Pulmonary artery endothelial cell (primary cell): ENCODE data around the gene ALK. TPM values are rescaled to one million over a fixed set of nuclear protein-coding genes. Genes with fewer than 3 reads are reported as not detected.

ENCODE experiments used
- DNase-seq: peaks from one replicate; pipeline ENCODE4 v3.0.0-alpha.2; 2011; ENCODE audit warnings: low read depth, low spot score
- total RNA-seq: library from RNA; depleted of rRNA; stranded (reverse); fragments of >200 nt; gene quantifications from 2 replicates; pipeline ENCODE4 v1.2.3, GENCODE V29; 2014

ALK gene
- total RNA-seq, 1 donor from 2014 or later: not detected

GRCh38 chr2:29226808-29227207 lies 694.6 kb downstream of the ALK start:
- no peak for DNase-seq

- DNase-seq: no peak
Observed at GRCh38 chr2:29226375-29226774, 695.0 kb downstream of the ALK start.

DNA sequence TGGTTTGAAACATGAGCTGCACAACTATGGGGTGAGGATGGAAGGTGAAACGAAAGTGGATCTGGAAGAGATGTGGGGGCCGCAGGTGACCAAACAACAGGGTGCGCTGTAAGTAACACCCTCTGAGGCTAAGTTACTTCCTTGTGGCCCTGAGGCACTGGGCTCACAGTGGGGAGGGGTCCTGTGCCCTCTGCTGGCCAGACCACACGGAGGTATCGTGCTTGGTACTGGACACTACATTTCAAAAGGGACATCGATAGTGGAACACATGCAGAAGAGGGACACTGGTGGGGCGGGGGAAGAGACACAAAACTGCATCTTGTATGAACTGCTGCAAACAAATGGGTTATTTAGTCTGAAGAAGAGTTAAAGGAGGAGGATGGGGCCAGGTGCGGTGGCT lies 695.6 kb downstream of the ALK start:
- DNase-seq: no peak

DNA sequence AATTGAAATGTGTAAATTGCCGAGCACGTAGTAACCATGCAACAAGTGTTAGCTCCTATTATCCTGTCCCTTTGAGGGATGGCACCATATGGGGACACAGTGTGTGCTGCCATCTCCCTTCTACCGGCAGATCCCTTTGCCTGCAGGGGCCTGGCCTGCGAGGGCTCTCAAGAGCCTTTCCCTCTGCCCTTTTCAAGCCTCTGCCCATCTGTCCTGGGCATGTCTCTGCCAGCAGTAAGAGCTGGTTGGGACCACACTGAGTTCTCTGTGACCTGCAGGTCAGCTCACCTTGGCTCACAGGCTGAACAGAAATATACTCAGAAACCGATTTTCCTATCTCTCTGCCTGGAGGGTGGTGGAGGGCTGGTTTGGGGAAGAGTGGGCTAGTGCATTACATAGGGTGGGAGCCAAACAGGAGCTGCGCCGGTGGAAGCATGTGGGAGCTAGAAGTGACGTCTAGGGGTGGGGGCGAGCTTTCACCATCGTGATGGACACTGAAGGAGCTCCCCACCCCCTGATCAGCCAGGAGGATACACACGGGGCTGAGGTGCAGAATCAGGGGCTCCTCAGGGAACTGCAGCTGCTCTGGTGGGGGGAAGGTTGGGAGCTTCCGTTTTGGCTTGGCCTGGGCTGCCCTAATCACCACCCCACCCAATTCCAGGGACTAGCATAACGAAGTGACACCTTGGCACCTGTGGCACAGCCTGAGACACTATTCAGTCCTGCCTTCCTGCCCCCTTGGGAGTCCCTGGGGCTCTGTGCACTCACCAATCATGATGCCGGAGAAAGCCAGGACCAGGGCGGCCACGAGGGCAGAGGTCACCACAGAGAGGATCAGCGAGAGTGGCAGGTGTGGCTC lies 696.5 kb downstream of the ALK start:
- no peak for DNase-seq

DNA sequence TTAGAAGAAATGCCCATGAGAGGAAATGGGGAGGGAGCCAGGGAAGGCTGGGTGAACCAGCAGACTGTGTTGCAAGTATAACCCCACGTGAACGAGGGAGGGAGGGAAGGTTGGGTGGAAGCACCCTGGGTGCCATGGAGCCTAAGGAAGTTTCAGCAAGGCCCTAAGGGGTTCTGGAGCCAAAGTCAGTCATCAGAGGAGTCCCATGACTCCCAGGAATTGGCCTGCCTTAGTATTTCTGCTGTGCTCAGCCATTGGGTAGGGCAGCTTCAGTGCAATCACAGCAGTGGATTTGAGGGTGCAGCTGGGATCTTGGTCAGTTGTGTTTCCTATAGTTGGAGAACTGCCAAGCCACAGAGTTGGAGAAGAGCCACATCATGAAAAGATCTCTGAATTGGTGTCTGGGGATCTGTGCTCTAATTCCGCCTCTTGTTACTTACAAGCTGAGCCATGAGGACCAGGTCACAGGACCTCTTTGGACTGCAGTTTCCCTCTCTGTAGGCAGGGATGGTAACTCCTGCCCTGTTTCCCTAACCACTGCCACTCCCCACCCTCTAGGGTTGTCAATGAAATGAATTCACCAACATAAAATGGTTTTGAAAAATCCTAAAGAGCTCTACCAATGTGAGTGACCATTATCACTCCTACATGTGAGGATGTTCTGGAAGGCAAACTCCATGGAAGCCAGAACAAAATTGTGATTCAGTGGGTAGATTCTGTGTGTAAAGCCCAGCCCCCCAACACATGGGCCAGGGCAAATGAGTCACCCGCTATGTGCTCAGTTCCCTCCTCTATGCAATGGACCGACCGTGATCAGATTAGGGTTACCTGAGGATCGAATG lies 697.3 kb downstream of the ALK start:
- DNase-seq: no peak

GRCh38 chr2:29223257-29223656 lies 698.1 kb downstream of the ALK start:
- no peak for DNase-seq

- no peak for DNase-seq
Observed at GRCh38 chr2:29222381-29223179, 698.8 kb downstream of the ALK start.

DNA sequence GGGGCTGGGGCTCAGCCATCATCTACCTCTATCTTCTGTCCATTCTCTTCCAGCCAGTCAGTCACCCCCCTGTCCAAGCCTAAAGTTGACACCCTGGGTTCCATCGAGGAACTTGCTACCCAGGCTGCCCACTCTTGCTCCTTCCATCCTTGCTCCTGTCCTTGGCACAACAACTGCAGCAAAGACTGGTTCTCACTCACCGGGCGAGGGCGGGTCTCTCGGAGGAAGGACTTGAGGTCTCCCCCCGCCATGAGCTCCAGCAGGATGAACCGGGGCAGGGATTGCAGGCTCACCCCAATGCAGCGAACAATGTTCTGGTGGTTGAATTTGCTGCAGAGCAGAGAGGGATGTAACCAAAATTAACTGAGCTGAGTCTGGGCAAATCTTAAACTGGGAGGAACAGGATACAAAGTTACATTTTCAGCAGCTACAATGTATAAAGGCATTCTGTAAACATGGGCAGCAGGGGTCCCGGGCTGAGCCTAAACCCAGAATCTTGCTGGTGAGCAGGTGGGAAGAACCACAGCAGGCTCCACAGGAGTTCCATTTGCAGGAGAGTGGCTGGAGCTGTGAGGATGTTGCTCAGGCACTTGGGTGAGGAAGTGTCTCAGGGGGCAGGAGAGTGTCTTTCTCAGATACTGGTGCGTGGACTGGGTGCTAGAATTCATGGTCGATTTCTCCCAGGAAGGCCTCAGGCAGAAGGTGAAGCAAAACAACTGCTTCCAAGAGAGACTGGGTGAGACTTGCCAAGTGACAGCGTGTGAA lies 700.7 kb downstream of the ALK start:
- no peak for DNase-seq

GRCh38 chr2:29219374-29219773 lies 702.0 kb downstream of the ALK start:
- DNase-seq: no peak

GRCh38 chr2:29218550-29219125 lies 702.7 kb downstream of the ALK start:
- DNase-seq: no peak

DNA sequence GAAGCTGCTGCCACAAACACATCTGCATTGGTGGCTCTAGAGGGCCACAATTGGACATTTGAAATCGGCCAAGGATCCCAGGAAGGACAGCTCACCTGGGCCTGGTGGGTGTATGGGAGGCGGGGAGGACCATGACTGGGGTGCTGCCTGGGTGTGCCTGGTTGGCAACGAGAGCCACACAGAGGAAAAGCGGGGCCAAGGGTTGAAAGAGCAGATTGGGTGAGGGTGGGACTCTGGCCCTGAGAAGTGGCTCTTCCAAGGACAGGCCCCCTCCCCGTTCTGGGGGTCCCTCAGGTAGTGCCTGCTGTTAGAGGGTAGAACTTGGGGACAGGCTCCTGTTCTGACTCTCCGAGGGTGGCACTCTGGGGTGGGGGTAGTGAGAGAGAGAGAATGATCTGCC lies 703.3 kb downstream of the ALK start:
- no peak for DNase-seq

DNA sequence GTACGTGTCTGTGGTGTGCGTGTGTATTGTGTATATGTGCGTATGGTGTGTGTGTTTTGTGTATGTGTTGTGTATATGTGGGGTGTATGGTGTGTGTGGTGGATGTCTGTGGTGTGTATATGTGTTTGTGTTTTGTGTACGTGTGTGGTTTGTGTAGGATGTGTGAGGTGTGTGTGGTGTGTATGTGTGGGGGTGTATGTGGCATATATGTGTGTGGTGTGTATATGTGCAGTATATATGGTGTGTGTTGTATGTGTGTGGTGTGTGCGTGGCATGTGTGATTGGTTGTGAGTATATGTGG lies 704.8 kb downstream of the ALK start:
- DNase-seq: no peak

- no peak for DNase-seq
Observed at GRCh38 chr2:29215739-29216608, 705.4 kb downstream of the ALK start.

- DNase-seq: no peak
Observed at GRCh38 chr2:29215073-29215472, 706.3 kb downstream of the ALK start.

DNA sequence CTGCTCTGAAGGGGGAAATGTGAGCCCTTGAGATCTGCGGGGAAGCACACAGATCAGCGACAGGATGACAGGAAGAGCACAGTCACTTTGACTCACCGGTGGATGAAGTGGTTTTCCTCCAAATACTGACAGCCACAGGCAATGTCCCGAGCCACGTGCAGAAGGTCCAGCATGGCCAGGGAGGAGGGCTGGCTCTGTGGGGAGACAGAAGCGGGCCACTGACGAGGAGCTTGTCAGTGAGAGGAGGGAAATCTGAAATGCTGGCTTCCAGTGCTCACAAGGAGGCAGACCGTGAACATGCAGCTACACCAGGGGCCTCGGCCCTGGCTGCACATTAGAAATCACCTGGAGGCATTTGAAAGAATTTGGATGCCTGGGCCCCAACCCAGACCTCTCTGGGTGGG lies 707.5 kb downstream of the ALK start:
- no peak for DNase-seq

DNA sequence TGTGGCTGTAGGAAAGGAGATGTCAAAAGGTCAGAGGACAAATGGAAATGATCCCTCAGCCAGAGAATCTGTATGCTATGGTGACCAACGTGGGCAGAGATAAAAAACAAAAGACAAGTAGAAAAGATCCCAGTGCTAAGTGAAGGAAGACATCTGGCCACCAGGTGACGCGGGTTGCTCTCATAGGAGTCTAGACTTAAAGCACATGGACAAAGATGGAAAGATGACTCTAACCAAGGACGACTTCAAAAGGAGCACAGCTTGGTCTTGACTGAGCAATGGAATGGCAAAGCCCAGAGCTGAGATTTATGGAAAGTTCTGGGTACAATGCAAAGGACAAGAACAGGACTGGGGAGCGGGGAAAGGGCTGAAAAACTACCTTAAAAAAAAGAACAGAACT lies 709.4 kb downstream of the ALK start:
- no peak for DNase-seq

DNA sequence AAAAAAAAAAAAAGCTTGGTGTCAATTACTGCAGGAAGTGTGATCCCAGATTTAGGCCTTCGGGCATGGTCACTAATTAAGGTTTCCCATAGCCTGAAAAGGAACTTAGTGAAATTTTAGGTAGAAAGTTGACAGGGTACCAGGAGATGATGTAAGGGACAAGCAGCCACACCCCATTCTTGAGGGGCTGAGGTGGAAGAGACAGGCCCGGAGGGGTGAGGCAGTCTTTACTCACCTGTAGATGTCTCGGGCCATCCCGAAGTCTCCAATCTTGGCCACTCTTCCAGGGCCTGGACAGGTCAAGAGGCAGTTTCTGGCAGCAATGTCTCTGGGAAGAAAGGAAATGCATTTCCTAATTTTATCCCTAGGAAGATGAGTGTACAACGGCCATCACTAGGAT lies 711.8 kb downstream of the ALK start:
- DNase-seq: no peak

DNA sequence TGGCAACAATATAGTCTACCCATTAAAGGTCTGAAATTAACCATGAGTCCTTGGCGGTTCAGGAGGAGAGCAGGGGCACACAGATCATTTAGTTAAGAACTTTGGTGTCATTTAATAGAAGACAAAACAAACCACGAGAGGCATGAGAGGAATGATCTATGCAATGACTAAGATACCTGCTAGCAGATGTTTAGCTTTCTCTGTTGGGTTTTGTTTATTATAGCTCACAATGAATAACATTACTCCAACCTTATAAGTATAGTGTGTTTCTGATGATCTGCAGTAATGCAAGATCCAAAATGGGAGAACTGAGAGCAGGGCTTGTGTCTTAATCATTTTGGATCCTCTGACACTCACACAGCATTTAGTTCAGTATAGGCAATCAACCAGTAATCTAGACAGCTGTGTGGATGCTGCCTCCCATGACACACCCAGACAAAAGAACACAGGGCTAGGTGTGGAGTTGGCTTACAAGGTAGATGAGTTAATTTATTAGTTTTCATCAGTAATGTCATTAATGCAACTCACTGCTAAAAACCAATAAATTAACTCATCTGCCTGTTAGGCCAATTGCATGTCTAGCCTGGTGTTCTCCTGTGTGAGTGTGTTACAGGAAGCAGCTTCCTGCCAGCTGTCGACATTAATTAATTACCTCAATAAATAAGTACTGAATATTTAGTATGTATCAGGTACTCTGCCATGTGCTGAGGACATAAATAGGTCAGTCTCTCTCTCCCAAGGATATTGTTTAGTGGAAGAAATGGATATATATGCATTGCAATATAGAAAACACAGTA lies 713.8 kb downstream of the ALK start:
- DNase-seq: no peak

DNA sequence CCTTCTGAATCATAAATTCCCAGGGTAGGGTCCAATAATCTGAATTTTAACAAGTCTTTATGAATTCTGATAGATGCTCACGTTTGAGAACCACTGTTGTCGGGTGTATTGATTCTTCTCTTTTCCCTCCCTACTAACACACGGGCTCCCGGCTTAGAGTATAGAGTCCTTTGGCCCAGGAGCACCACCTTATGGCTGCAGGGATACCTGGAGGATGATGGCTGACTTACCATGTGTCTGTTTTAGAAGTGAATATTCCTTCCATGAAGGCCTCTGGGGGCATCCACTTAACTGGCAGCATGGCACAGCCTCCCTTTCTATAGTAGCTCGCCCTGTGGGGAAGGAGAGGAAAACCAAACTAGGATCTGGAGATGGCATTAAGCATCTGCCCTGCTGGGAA lies 714.4 kb downstream of the ALK start:
- DNase-seq: no peak
